GM12891 (cell line): Measurements from ENCODE around the gene FNDC5.

Experiments
- DNase-seq: peaks from one replicate; pipeline ENCODE4 v3.0.0; 2011; ENCODE audit warnings: low spot score; ENCODE audit not compliant: insufficient read length
- FAIRE-seq: peaks from 2 replicates; lab custom pipeline; 2011; peaks lifted over from hg19 to GRCh38; lab: Jason Lieb, UNC
- PAX5 ChIP-seq: IDR thresholded peaks from 2 replicates; pipeline ENCODE4 v1.6.1; 2011; ENCODE audit warnings: low read length, moderate library complexity, mild to moderate bottlenecking; ENCODE audit not compliant: insufficient read depth, severe bottlenecking
- POLR2A ChIP-seq: IDR thresholded peaks from 2 replicates; pipeline ENCODE4 v1.6.1; 2011; ENCODE audit warnings: low read depth, low read length, control low read depth
- POLR2AphosphoS5 ChIP-seq: IDR thresholded peaks from 2 replicates; pipeline ENCODE4 v1.6.1; 2011; ENCODE audit warnings: low read depth, low read length, control low read depth
- POU2F2 ChIP-seq: IDR thresholded peaks from 2 replicates; pipeline ENCODE4 v1.6.1; 2011; ENCODE audit warnings: low read depth, mild to moderate bottlenecking, control low read depth, low read length, moderate library complexity
- SPI1 ChIP-seq: IDR thresholded peaks from 2 replicates; pipeline ENCODE4 v1.6.1; 2011; ENCODE audit warnings: low read depth, low read length, control low read depth
- TAF1 ChIP-seq: IDR thresholded peaks from 2 replicates; pipeline ENCODE4 v1.6.1; 2011; ENCODE audit warnings: low read depth, low read length, control low read depth

Gene FNDC5

DNA sequence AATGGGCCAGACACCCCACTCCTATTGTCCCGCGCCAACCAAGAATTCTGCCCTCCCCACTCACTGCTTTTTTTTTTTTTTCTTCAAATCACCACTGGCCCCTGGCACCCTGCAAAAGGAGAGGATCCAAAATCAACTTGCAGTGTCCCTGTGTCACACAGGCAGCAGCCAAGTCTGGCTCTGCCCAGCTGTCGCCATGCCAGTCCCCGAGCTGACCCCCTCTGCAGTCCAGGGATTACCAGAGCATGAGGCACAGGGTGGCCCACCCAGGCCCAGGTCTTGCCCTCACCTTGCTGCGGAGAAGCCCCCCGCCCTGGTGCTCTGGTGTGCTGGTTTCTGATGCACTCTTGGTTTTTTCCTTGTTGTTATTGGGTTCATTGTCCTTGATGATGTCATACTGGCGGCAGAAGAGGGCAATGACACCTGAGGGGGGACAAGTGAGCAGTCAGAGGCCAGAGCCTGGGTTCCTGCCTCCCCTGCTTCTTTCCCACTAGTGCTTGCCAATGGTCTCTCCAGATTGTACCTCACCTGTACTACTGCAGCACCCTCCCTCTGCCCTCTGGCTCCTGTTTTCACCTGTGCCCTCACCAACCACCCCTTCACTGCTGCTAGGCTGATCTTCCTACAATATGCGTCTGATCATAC, 6.2 kb downstream of the FNDC5 start:
- no peak for FAIRE-seq
- TF ChIP-seq TAF1 (no peak), POLR2AphosphoS5 (no peak), PAX5 (no peak), POLR2A (no peak), POU2F2 (no peak), SPI1 (no peak)
- DNase-seq: no peak

DNA sequence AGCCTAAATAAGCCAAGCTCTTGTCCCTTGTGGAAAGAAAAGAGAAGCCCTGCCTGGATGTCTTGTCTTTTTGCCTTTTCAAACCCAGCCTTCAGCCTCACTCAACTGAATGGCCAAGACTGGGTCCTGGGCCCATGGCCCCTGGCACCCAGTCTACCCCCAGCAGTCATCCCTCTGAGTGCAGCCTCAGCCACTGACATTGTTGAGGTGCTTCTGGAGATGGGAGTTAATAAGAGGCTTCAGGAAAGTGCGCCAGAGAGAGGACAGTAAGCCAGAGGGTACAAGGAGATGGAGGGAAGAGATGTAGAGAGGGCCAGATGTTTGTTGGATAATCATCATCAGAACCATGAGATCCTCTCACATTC, 6.8 kb downstream of the FNDC5 start:
- FAIRE-seq: no peak
- DNase-seq: no peak
- TF ChIP-seq POLR2AphosphoS5 (no peak), SPI1 (no peak), POLR2A (no peak), POU2F2 (no peak), PAX5 (no peak), TAF1 (no peak)

DNA sequence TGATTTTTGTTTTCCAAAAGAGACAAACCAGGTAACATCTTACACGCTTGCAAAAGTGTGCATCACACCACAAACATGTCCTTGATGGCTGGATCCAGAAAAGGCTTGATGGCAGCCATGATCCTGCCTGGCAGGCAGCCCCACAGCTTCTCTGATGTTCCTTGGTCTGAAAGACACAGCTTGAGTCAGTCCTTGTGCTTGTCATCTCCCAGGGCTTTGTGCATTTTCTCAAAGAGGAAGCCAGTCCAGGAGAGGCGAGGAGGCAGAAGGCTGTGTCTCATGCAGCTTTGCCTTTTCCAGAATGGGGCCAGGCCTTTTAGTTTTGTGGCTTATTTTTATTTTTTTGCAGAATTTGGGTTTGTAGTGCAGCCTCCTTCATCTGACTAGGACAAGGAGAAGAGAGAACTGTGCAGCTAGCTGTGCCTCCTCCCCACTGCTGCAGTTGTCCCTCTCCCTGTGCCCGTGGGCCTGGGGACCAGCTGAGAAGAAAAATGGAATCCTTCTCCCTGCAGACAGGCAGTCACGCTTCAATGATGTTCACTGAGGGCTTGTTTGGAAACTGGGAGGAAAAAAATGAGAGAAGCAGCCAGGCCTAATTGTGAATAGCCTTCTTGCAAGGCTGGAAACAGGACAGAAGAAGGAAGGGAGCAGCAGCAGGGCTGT, 7.4 kb downstream of the FNDC5 start:
- no peak for FAIRE-seq
- DNase-seq: no peak
- TF ChIP-seq POU2F2 (no peak), PAX5 (no peak), SPI1 (no peak), TAF1 (no peak), POLR2AphosphoS5 (no peak), POLR2A (no peak)

DNA sequence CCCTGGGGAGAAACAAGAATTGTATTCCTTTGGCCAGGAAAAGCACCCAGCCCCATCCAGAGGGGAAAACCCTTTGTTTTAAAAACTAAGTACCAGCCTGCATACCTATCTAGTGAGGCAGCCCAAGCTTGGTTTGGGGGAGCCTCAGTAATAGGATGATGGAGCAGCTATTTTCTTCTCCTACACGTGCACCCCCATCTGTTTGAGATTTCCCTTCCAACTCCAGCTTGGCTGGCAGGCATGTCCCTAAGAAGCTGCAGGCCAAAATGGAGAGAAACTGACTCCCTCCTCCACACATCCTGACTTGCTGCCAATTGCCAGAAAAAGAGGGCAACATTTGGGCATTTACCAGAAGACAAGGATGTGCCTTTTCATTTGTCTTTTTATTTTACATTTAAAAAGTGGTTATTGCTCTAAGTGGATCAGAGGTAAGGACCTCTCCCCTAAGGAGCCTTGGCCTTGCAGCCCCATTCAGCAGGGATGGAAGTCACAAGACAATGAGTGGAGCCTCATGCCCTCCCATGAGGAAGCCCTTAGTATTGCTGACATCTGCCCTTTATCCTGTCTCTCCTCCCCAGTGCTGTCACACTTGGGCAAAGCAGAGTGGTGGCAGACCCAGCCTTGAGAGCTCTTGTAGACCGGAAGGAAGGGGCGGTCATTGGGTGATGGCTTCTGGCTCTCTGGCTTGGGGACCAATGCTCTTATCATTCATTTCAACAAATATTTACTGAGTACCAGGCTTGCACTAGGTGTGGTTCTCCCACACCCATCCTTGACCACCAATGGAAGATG, 8.6 kb downstream of the FNDC5 start:
- TF ChIP-seq POLR2A (no peak), POU2F2 (no peak), POLR2AphosphoS5 (no peak), TAF1 (no peak), SPI1 (no peak), PAX5 (no peak)
- no peak for FAIRE-seq
- DNase-seq: no peak

DNA sequence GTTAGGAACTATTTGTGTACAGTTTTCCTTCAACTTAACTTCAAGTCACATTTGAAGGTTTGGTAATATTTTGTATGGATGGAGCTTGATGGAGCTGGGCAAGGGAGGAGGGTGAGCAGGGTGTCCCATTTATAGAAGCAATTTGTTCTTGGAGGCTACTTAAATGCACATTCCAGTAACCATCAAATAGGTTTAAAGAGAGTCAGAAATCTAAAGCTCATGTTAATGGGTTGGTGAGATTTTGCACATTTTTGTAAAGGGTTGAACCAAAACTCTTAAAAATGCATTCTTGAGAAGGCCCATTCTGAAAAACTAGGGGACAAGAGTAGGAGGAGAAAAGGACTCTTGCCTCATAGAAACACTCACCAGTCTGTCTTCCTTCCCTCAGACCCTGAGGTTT, 10.1 kb downstream of the FNDC5 start:
- no peak for FAIRE-seq
- DNase-seq: no peak
- TF ChIP-seq PAX5 (no peak), TAF1 (no peak), POLR2AphosphoS5 (no peak), POU2F2 (no peak), POLR2A (no peak), SPI1 (no peak)

DNA sequence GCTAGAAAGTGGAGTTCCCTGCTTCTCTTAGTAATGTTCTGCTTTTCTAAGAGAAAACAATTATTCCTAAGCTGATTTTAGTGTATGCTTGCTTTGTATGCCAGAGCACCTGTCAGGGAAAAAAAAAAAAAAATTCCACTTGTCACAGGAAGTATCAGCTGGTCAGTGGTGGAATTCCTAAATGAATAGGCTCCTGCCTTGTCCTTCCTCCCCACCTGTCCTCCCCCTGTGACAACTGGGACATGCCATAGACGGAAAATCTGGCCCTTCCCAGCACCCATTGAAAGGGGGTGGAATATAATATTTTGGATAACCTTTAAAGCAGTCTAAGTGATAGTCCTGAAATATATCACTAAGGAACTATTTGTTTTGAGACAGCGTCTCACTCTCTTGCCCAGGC, 10.8 kb downstream of the FNDC5 start:
- DNase-seq (no peak), FAIRE-seq (no peak)
- TF ChIP-seq POLR2A (no peak), TAF1 (no peak), POLR2AphosphoS5 (no peak), SPI1 (no peak), PAX5 (no peak), POU2F2 (no peak)

DNA sequence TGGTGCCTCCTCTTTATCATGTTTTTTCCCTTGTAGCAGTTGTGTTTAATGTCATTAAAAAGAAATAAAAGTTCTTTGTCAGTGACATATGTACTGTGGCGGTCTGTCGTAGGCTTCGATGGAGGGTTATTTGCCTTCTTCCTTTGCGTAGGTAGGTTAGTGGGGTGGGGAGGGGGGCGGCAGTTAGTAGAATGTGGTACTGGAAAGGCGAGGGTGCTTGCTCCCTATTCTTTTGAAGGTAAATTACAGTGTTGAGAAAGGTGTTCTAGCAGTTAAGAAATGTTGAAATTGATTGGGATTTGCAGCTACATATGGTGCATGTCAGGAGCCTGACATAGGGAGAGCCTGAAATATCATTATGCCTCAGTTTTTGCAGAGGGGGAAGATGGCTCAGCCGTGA, 11.9 kb downstream of the FNDC5 start:
- DNase-seq: no peak
- no peak for TF ChIP-seq POLR2AphosphoS5
- TF ChIP-seq POU2F2: no peak
- no peak for TF ChIP-seq TAF1
- TF ChIP-seq SPI1: no peak
- TF ChIP-seq POLR2A: no peak
- no peak for TF ChIP-seq PAX5
- FAIRE-seq: no peak

DNA sequence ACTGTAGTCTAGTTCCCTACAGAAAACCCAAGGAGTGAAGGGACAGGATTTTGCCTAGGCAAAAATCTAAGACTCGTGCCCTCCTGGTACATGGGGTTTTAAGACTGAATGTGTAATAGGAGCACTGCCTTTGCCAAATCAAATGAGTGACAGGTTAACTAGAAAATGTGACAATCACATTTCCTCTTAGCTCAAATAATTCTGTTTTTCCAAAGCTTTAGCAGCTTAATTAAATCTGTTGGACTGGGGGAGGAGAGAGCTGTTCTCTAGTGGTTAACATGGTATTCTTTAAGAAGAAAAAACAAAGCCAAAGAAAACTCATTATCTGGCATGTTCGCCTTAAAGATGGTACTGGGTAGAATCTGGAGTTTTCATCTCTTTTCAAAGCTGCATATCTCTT, 12.6 kb downstream of the FNDC5 start:
- FAIRE-seq: peak; percentile 20

More for the DNA sequence above, 12.6 kb downstream of the FNDC5 start:
- no peak for DNase-seq
- no peak for TF ChIP-seq POLR2AphosphoS5
- no peak for TF ChIP-seq POU2F2
- TF ChIP-seq PAX5: no peak
- TF ChIP-seq POLR2A: no peak
- no peak for TF ChIP-seq SPI1
- no peak for TF ChIP-seq TAF1
